IMR-90 (cell line): ENCODE results near the gene LCE1B. TPM values are rescaled to one million over a fixed set of nuclear protein-coding genes. Genes with fewer than 3 reads are reported as not detected.

ENCODE experiments used
- ATAC-seq: fragments of 200-7000 bp; cut with Tn5 transposase; 2 replicates; pipeline ENCODE4 v1.9.1; 2020; ENCODE audit warnings: low read depth, mild to moderate bottlenecking, moderate library complexity
- BruUV-seq: library from RNA; stranded (reverse); fragments of 400-500 nt; replicated peaks from 2 replicates; lab custom pipeline; 2021; lab: Mats Ljungman, UMichigan
- CTCF ChIA-PET: fragments of 300-600 bp; formaldehyde crosslinking; extraction: SDS; loops from one replicate; lab custom pipeline; 2021; ENCODE audit warnings: antibody characterized with exemption; lab: Yijun Ruan, JAX
- POLR2A ChIA-PET: fragments of 300-600 bp; sonication (Branson Sonifier 250); formaldehyde crosslinking; loops from one replicate; lab custom pipeline; 2022; ENCODE audit warnings: antibody characterized with exemption; ENCODE audit not compliant: unreplicated experiment; lab: Charles Lee
- DNase-seq: peaks from one replicate; pipeline ENCODE4 v3.0.0; 2013
- H2AFZ ChIP-seq: replicated peaks from 2 replicates; pipeline ENCODE3; 2013; ENCODE audit warnings: low read length, mild to moderate bottlenecking; ENCODE audit not compliant: poor library complexity
- H2AK5ac ChIP-seq: 2 replicates; pipeline ENCODE4 v1.6.1; 2013; ENCODE audit warnings: low read depth, low read length, inconsistent platforms
- H2AK9ac ChIP-seq: replicated peaks from 2 replicates; pipeline ENCODE3; 2013; ENCODE audit warnings: mild to moderate bottlenecking, low read depth, low read length, moderate library complexity; ENCODE audit not compliant: poor library complexity
- H2BK120ac ChIP-seq: 2 replicates; pipeline ENCODE4 v1.6.1; 2013; ENCODE audit warnings: low read depth, low read length, inconsistent platforms
- H2BK15ac ChIP-seq: 3 replicates; pipeline ENCODE4 v1.6.1; 2013; ENCODE audit warnings: low read depth, low read length, inconsistent platforms
- H2BK20ac ChIP-seq: 2 replicates; pipeline ENCODE4 v1.6.1; 2013; ENCODE audit warnings: low read depth, mild to moderate bottlenecking, inconsistent platforms, low read length, moderate library complexity
- H2BK5ac ChIP-seq: 2 replicates; pipeline ENCODE4 v1.6.1; 2013; ENCODE audit warnings: mild to moderate bottlenecking, low read depth, low read length, inconsistent platforms; ENCODE audit not compliant: poor library complexity, severe bottlenecking
- H3K14ac ChIP-seq: replicated peaks from 2 replicates; pipeline ENCODE4 v1.6.1; 2013; ENCODE audit warnings: low read depth, low read length, inconsistent platforms
- H3K18ac ChIP-seq: 2 replicates; pipeline ENCODE4 v1.6.1; 2013; ENCODE audit warnings: low read depth, low read length, control low read depth
- H3K23ac ChIP-seq: 2 replicates; pipeline ENCODE4 v1.6.1; 2013; ENCODE audit warnings: low read depth, low read length, inconsistent platforms
- H3K27ac ChIP-seq: 2 replicates; pipeline ENCODE4 v1.5.1; 2013; ENCODE audit warnings: mild to moderate bottlenecking, control low read depth, low read length; ENCODE audit not compliant: insufficient read depth
- H3K27me3 ChIP-seq: 2 replicates; pipeline ENCODE4 v1.6.1; 2013; ENCODE audit warnings: low read length; ENCODE audit not compliant: control insufficient read depth, insufficient read depth
- H3K36me3 ChIP-seq: 2 replicates; pipeline ENCODE4 v1.6.1; 2013; ENCODE audit warnings: low read length, mixed read lengths; ENCODE audit not compliant: control insufficient read depth, insufficient read depth
- H3K4ac ChIP-seq: 2 replicates; pipeline ENCODE4 v1.6.1; 2013; ENCODE audit warnings: low read depth, low read length, inconsistent platforms
- H3K4me1 ChIP-seq: 2 replicates; pipeline ENCODE4 v1.6.1; 2013; ENCODE audit warnings: low read length, mixed read lengths; ENCODE audit not compliant: control insufficient read depth, insufficient read depth
- H3K4me2 ChIP-seq: 2 replicates; pipeline ENCODE4 v1.6.1; 2013; ENCODE audit warnings: low read depth, mild to moderate bottlenecking, control low read depth, low read length, moderate library complexity
- H3K4me3 ChIP-seq: 2 replicates; pipeline ENCODE4 v1.5.1; 2013; ENCODE audit warnings: low read depth, mild to moderate bottlenecking, control low read depth, low read length, moderate library complexity; ENCODE audit not compliant: insufficient read depth
- H3K56ac ChIP-seq: 2 replicates; pipeline ENCODE4 v1.6.1; 2013; ENCODE audit warnings: low read length, inconsistent platforms; ENCODE audit not compliant: insufficient read depth; ENCODE audit errors: extremely low read depth
- H3K79me1 ChIP-seq, 2 experiments: 2 replicates each; pipeline ENCODE4 v1.6.1; 2013; ENCODE audit warnings: low read length in 2 of 2, inconsistent platforms in 1 of 2, low read depth in 1 of 2
- H3K9ac ChIP-seq: 2 replicates; pipeline ENCODE4 v1.6.1; 2013; ENCODE audit warnings: low read depth, low read length, control low read depth
- H3K9me1 ChIP-seq: 2 replicates; pipeline ENCODE4 v1.6.1; 2013; ENCODE audit warnings: low read length, inconsistent platforms; ENCODE audit not compliant: insufficient read depth
- H3K9me3 ChIP-seq: 2 replicates; pipeline ENCODE4 v1.6.1; 2013; ENCODE audit warnings: low read length; ENCODE audit not compliant: control insufficient read depth, insufficient read depth
- H4K20me1 ChIP-seq: 2 replicates; pipeline ENCODE4 v1.6.1; 2013; ENCODE audit warnings: low read length, inconsistent platforms; ENCODE audit not compliant: insufficient read depth
- H4K5ac ChIP-seq: 2 replicates; pipeline ENCODE4 v1.6.1; 2013; ENCODE audit warnings: mild to moderate bottlenecking, low read depth, low read length, control low read depth
- H4K8ac ChIP-seq, 2 experiments: 2 replicates each; pipeline ENCODE4 v1.6.1; 2013; ENCODE audit warnings: low read depth in 2 of 2, low read length in 2 of 2, control low read depth in 1 of 2, inconsistent platforms in 1 of 2
- H4K91ac ChIP-seq: 2 replicates; pipeline ENCODE4 v1.6.1; 2013; ENCODE audit warnings: low read depth, low read length, inconsistent platforms; ENCODE audit not compliant: insufficient read depth
- BHLHE40 ChIP-seq: fragments of 150-350 bp; IDR thresholded peaks from 2 replicates; pipeline ENCODE4 v1.6.1; 2016; ENCODE audit warnings: mild to moderate bottlenecking, low read depth, low read length
- CEBPB ChIP-seq: IDR thresholded peaks from 2 replicates; pipeline ENCODE4 v1.6.1; 2012; ENCODE audit warnings: low read depth, low read length, improper control_type of control experiment
- CHD1 ChIP-seq: IDR thresholded peaks from 2 replicates; pipeline ENCODE4 v1.6.1; 2012; ENCODE audit warnings: low read depth, low read length, improper control_type of control experiment
- CTCF ChIP-seq: conservative IDR thresholded peaks from 2 replicates; pipeline ENCODE4 v1.5.1; 2012; ENCODE audit warnings: mild to moderate bottlenecking, low read depth, low read length, improper control_type of control experiment
- ELK1 ChIP-seq: fragments of 150-350 bp; IDR thresholded peaks from 2 replicates; pipeline ENCODE4 v1.6.1; 2016; ENCODE audit warnings: low read depth, mild to moderate bottlenecking, low read length, moderate library complexity, borderline replicate concordance
- FOS ChIP-seq: fragments of 150-350 bp; IDR thresholded peaks from 2 replicates; pipeline ENCODE4 v1.6.1; 2016; ENCODE audit warnings: low read depth, low read length
- MAFK ChIP-seq: IDR thresholded peaks from 2 replicates; pipeline ENCODE4 v1.6.1; 2012; ENCODE audit warnings: low read depth, low read length, improper control_type of control experiment
- MAZ ChIP-seq: IDR thresholded peaks from 2 replicates; pipeline ENCODE4 v1.6.1; 2012; ENCODE audit warnings: low read depth, mild to moderate bottlenecking, low read length, improper control_type of control experiment, moderate library complexity, borderline replicate concordance
- MXI1 ChIP-seq: IDR thresholded peaks from 2 replicates; pipeline ENCODE4 v1.6.1; 2012; ENCODE audit warnings: low read depth, mild to moderate bottlenecking, low read length, moderate library complexity, borderline replicate concordance
- NFE2L2 ChIP-seq: fragments of 150-350 bp; IDR thresholded peaks from 2 replicates; pipeline ENCODE4 v1.6.1; 2016; ENCODE audit warnings: low read depth, mild to moderate bottlenecking, low read length
- POLR2A ChIP-seq: IDR thresholded peaks from 2 replicates; pipeline ENCODE4 v1.6.1; 2012; ENCODE audit warnings: mild to moderate bottlenecking, low read depth, low read length
- RAD21 ChIP-seq: IDR thresholded peaks from 2 replicates; pipeline ENCODE4 v1.6.1; 2012; ENCODE audit warnings: low read length, improper control_type of control experiment
- RCOR1 ChIP-seq: IDR thresholded peaks from 2 replicates; pipeline ENCODE4 v1.6.1; 2012; ENCODE audit warnings: mild to moderate bottlenecking, low read length, improper control_type of control experiment; ENCODE audit not compliant: insufficient replicate concordance
- RFX5 ChIP-seq: IDR thresholded peaks from 2 replicates; pipeline ENCODE4 v1.8.0; 2012; ENCODE audit warnings: low read depth, mild to moderate bottlenecking, low read length, moderate library complexity
- SMC3 ChIP-seq: fragments of 150-350 bp; IDR thresholded peaks from 2 replicates; pipeline ENCODE4 v1.6.1; 2016; ENCODE audit warnings: low read depth, mild to moderate bottlenecking, antibody characterized with exemption, low read length, moderate library complexity
- USF2 ChIP-seq: fragments of 150-350 bp; IDR thresholded peaks from 2 replicates; pipeline ENCODE4 v1.6.1; 2017; ENCODE audit warnings: mild to moderate bottlenecking, antibody characterized with exemption, low read length, low read depth
- WGBS, 2 experiments: methylation state at CpG; one replicate each; pipeline versions ENCODE4 v1.1.5 to v1.1.7; 2013; ENCODE audit warnings: missing lambda C conversion rate in 2 of 2; ENCODE audit not compliant: insufficient read length in 1 of 2; ENCODE audit errors: extremely low coverage in 2 of 2; 5-methylcytosine and 5-hydroxymethylcytosine counted together
- dilution Hi-C: fragments of 300-500 bp; cut with HindIII; formaldehyde crosslinking; loops from one replicate; pipeline ENCODE4 v1.14.3; 2018; ENCODE audit warnings: low sequenced_read_pairs; ENCODE audit not compliant: unreplicated experiment
- in situ Hi-C: fragments of 300-500 bp; cut with MboI; formaldehyde crosslinking; loops from 3 replicates; pipeline ENCODE4 v1.14.3; 2019; ENCODE audit warnings: low sequenced_read_pairs, inconsistent platforms, mixed read lengths
- intact Hi-C: fragments of 100-400 bp; cut with micrococcal nuclease; formaldehyde crosslinking; loops from 2 replicates; pipeline ENCODE4 v1.10.0; 2022
- polyA plus RNA-seq, 3 experiments: library from polyadenylated mRNA; depleted of rRNA; stranded (reverse); fragments of >200 nt; gene quantifications; 2 replicates each; pipeline ENCODE4 v1.2.3, GENCODE V29; 2012; ENCODE audit warnings: low replicate concordance in 1 of 3
- total RNA-seq: library from RNA; depleted of rRNA; stranded (reverse); fragments of >200 nt; gene quantifications from 2 replicates; pipeline ENCODE4 v1.2.3, GENCODE V29; 2012

Gene LCE1B
- total and polyA plus RNA-seq, 2 of the 4 experiments (the other 2 are of a cell fraction), result not detected

GRCh38 chr1:152786077-152786476 lies 25.7 kb upstream of the LCE1B start, which contains the start of gene LCE1E:
TSS of gene LCE1E (plus strand) at chr1:152786257. CDS start at chr1:152787300, 1,043 bp downstream.
- CTCF ChIA-PET, result interaction anchor here (0.6 kb wide), 1 partner anchor 51 kb away, joined by 4 read pairs; no protein-coding TSS in a partner anchor
- Histone ChIP-seq H4K20me1 (no peaks in the 10 kb centered on the region), H3K18ac (no peak within 1 kb of the TSS), H3K27me3 (no peaks in the 10 kb centered on the region), H3K4me3 (no peak within 1 kb of the TSS), H2BK15ac (no peak within 1 kb of the TSS), H2AK5ac (no peak within 1 kb of the TSS), H2BK20ac (no peak within 1 kb of the TSS), H3K4me1 (no peaks in the 10 kb centered on the region), H2AK9ac (no peak within 1 kb of the TSS), H4K5ac (no peak within 1 kb of the TSS), H2AFZ (no peak within 1 kb of the TSS), H3K9ac (no peak within 1 kb of the TSS), H3K9me3 (no peaks in the 10 kb centered on the region), H4K91ac (no peak within 1 kb of the TSS), H3K36me3 (no peaks in the 10 kb centered on the region), H4K8ac (no peak within 1 kb of the TSS), H3K79me1 (no peaks in the 10 kb centered on the region), H3K9me1 (no peaks in the 10 kb centered on the region), H2BK5ac (no peak within 1 kb of the TSS), H3K14ac (no peak within 1 kb of the TSS), H3K56ac (no peak within 1 kb of the TSS), H3K4ac (no peak within 1 kb of the TSS), H3K4me2 (no peak within 1 kb of the TSS), H2BK120ac (no peak within 1 kb of the TSS), H3K27ac (no peak within 1 kb of the TSS), H3K23ac (no peak within 1 kb of the TSS)
- ATAC-seq, result no peak
- POLR2A ChIA-PET, result no interaction called here
- in situ Hi-C loops, result no loop called here
- dilution Hi-C loops, result no loop called here
- no TSS peak for BruUV-seq
- intact Hi-C loops, result no loop called here
- TF ChIP-seq MAZ (no peak), CTCF (no peak), NFE2L2 (no peak), RCOR1 (no peak), MAFK (no peak), SMC3 (no peak), RFX5 (no peak), ELK1 (no peak), USF2 (no peak), RAD21 (no peak), BHLHE40 (no peak), CHD1 (no peak), MXI1 (no peak), CEBPB (no peak), POLR2A (no peak), FOS (no peak)
- no peak for DNase-seq
- WGBS, 2 experiments, result no CpG with 5 or more reads among the region's 2 CpGs
